IMR-90 (cell line): ENCODE results near the gene SPON1. TPM values are rescaled to one million over a fixed set of nuclear protein-coding genes. Genes with fewer than 3 reads are reported as not detected.

ENCODE experiments used
- microRNA-seq, 2 experiments: library from miRNA; stranded (forward) in 1 of 2; unstranded in 1 of 2; fragments of 10-50 nt in 1 of 2; fragments of <30 nt in 1 of 2; gene quantifications in 1 of 2; microRNA quantifications in 1 of 2; one replicate each; pipeline versions ENCODE3 to v1.1.0; 2013 to 2020; ENCODE audit not compliant: insufficient read depth in 1 of 2, insufficient read length in 1 of 2, unreplicated experiment in 1 of 2
- polyA plus RNA-seq, 3 experiments: library from polyadenylated mRNA; depleted of rRNA; stranded (reverse); fragments of >200 nt; gene quantifications; 2 replicates each; pipeline ENCODE4 v1.2.3, GENCODE V29; 2012; ENCODE audit warnings: low replicate concordance in 1 of 3
- small RNA-seq, 5 experiments: library from RNA; depleted of rRNA; stranded (forward); fragments of <200 nt; gene quantifications; one replicate each; pipeline ENCODE3, GENCODE V24; 2012
- total RNA-seq: library from RNA; depleted of rRNA; stranded (reverse); fragments of >200 nt; gene quantifications from 2 replicates; pipeline ENCODE4 v1.2.3, GENCODE V29; 2012

SPON1 gene
- total and polyA plus RNA-seq, 2 of the 4 experiments (the other 2 are of a cell fraction): 0.62 to 0.72 TPM

Small RNAs within 50 kb of the gene (microRNA-seq; reads per million reads assigned to microRNA genes)
- not detected for gene RNA5SP332 (ENCODE audit: insufficient read depth, insufficient read length)

Small RNAs within 50 kb of the gene (small RNA-seq; reads per million reads assigned to genes)
- 0 reads per million in 5 experiments for gene RNA5SP332
